ENCODE results near the gene NT5C2. TPM values are rescaled to one million over a fixed set of nuclear protein-coding genes. Genes with fewer than 3 reads are reported as not detected.
"Not testable (repeated sequence)": the region's sequence is repeated elsewhere in the genome, so short reads cannot be mapped to it uniquely, and the experiment has no call there.

Gene NT5C2
- total and polyA plus RNA-seq, 2 donors (not counting 1 experiment from before 2014, with no cell fraction given), result 38.6 to 80.8 TPM

- 100% methylated on average over 1 of the region's 1 CpG for WGBS (ENCODE audit: insufficient coverage)
- H3K4me2 ChIP-seq (replicated peaks; ENCODE audit: low read depth, low read length, poor library complexity, severe bottlenecking), result no peak overlapping the region
- no peak overlapping the region for H2AFZ ChIP-seq (ENCODE audit: insufficient read depth, low read depth, low read length, poor library complexity, severe bottlenecking)
- no peaks in the 10 kb centered on the region for H3K36me3 ChIP-seq (replicated peaks in 1 of 2; ENCODE audit: control extremely low read depth in 1 of 2, control insufficient read depth in 1 of 2, extremely low read depth in 1 of 2, insufficient read depth in 2 of 2, low read length in 1 of 2)
- no peaks in the 10 kb centered on the region for H3K27me3 Mint-ChIP-seq
- no peak for TF ChIP-seq CTCF (IDR thresholded peaks at IDR 0.05)
- no peak for TF ChIP-seq EZH2 (IDR thresholded peaks at IDR 0.05; ENCODE audit: borderline replicate concordance, insufficient read depth, low read depth, low read length, poor library complexity, severe bottlenecking)
- no peaks in the 10 kb centered on the region for H3K4me1 ChIP-seq (ENCODE audit: control insufficient read depth in 2 of 2, insufficient read depth in 2 of 2, low read length in 2 of 2)
- H3K27ac Mint-ChIP-seq, result no peak overlapping the region
- H3K79me2 ChIP-seq (ENCODE audit: control insufficient read depth, insufficient read depth, low read length), result no peaks in the 10 kb centered on the region
- no peak overlapping the region for H3K27ac ChIP-seq (ENCODE audit: low read length in 2 of 2)
- ATAC-seq (ENCODE audit: low read depth), result no peak
- no peaks in the 10 kb centered on the region for H3K4me1 Mint-ChIP-seq
- no peak overlapping the region for H3K4me3 Mint-ChIP-seq
- no peak overlapping the region for H3K4me3 ChIP-seq (ENCODE audit: control extremely low read depth in 1 of 5, extremely low read depth in 1 of 5, insufficient read depth in 1 of 5, low read depth in 2 of 5, low read length in 4 of 5)
- no peak for DNase-seq
- peaks cover 0 to 26% (median 17%) of the 10 kb centered on the region in 3 donors for H3K9me3 ChIP-seq (ENCODE audit: control extremely low read depth in 1 of 3, control insufficient read depth in 2 of 3, insufficient read depth in 1 of 3, low read length in 2 of 3)
- no peaks in the 10 kb centered on the region for H4K20me1 ChIP-seq (ENCODE audit: control insufficient read depth, insufficient read depth, low read length, poor library complexity, severe bottlenecking)
- peaks cover 9% of the 10 kb centered on the region for H3K9me3 Mint-ChIP-seq (ENCODE audit: insufficient read depth)
- POLR2A ChIA-PET, result no interaction called here
- H3K9ac ChIP-seq (ENCODE audit: low read length), result no peak overlapping the region
- H3K27me3 ChIP-seq (replicated peaks in 1 of 4; ENCODE audit: control extremely low read depth in 1 of 4, control insufficient read depth in 3 of 4, insufficient read depth in 4 of 4, low read length in 3 of 4), result no peaks in the 10 kb centered on the region
- CTCF ChIA-PET, result interaction anchor here (1.0 to 2.8 kb wide), 3 partner anchors 11 to 17 kb away, joined by 3 to 11 read pairs (median 6); no protein-coding TSS in a partner anchor
- intact Hi-C loops (cut with micrococcal nuclease), result no loop called here
Measured at GRCh38 chr10:103227416-103227815, 34.3 kb upstream of the NT5C2 start.

GRCh38 chr10:103225939-103226338 is 32.9 kb upstream of the NT5C2 start:
- H3K27me3 ChIP-seq (replicated peaks in 1 of 4; ENCODE audit: control extremely low read depth in 1 of 4, control insufficient read depth in 3 of 4, insufficient read depth in 4 of 4, low read length in 3 of 4), result no peaks in the 10 kb centered on the region
- H3K9me3 Mint-ChIP-seq (ENCODE audit: insufficient read depth), result peaks cover 12% of the 10 kb centered on the region
- peaks cover 0 to 26% (median 17%) of the 10 kb centered on the region in 3 donors for H3K9me3 ChIP-seq (ENCODE audit: control extremely low read depth in 1 of 3, control insufficient read depth in 2 of 3, insufficient read depth in 1 of 3, low read length in 2 of 3)
- intact Hi-C loops (cut with micrococcal nuclease), result no loop called here
- H3K4me1 Mint-ChIP-seq, result no peaks in the 10 kb centered on the region
- no peaks in the 10 kb centered on the region for H4K20me1 ChIP-seq (ENCODE audit: control insufficient read depth, insufficient read depth, low read length, poor library complexity, severe bottlenecking)
- CTCF ChIA-PET, result no interaction called here
- no peaks in the 10 kb centered on the region for H3K36me3 ChIP-seq (replicated peaks in 1 of 2; ENCODE audit: control extremely low read depth in 1 of 2, control insufficient read depth in 1 of 2, extremely low read depth in 1 of 2, insufficient read depth in 2 of 2, low read length in 1 of 2)
- no peak overlapping the region for H3K27ac Mint-ChIP-seq
- no peaks in the 10 kb centered on the region for H3K27me3 Mint-ChIP-seq
- H3K79me2 ChIP-seq (ENCODE audit: control insufficient read depth, insufficient read depth, low read length), result no peaks in the 10 kb centered on the region
- DNase-seq (no peak), ATAC-seq (ENCODE audit: low read depth) (no peak)
- H3K27ac ChIP-seq (ENCODE audit: low read length in 2 of 2), result no peak overlapping the region
- no peak overlapping the region for H3K9ac ChIP-seq (ENCODE audit: low read length)
- H3K4me1 ChIP-seq (ENCODE audit: control insufficient read depth in 2 of 2, insufficient read depth in 2 of 2, low read length in 2 of 2), result no peaks in the 10 kb centered on the region
- H2AFZ ChIP-seq (ENCODE audit: insufficient read depth, low read depth, low read length, poor library complexity, severe bottlenecking), result no peak overlapping the region
- POLR2A ChIA-PET, result no interaction called here
- no peak overlapping the region for H3K4me3 Mint-ChIP-seq
- no peak overlapping the region for H3K4me3 ChIP-seq (ENCODE audit: control extremely low read depth in 1 of 5, extremely low read depth in 1 of 5, insufficient read depth in 1 of 5, low read depth in 2 of 5, low read length in 4 of 5)
- TF ChIP-seq EZH2 (IDR thresholded peaks at IDR 0.05; ENCODE audit: borderline replicate concordance, insufficient read depth, low read depth, low read length, poor library complexity, severe bottlenecking) (no peak), CTCF (IDR thresholded peaks at IDR 0.05) (no peak)
- no peak overlapping the region for H3K4me2 ChIP-seq (replicated peaks; ENCODE audit: low read depth, low read length, poor library complexity, severe bottlenecking)

GRCh38 chr10:103224721-103225120 is 31.6 kb upstream of the NT5C2 start:
- peaks cover 0 to 26% (median 17%) of the 10 kb centered on the region in 3 donors for H3K9me3 ChIP-seq (ENCODE audit: control extremely low read depth in 1 of 3, control insufficient read depth in 2 of 3, insufficient read depth in 1 of 3, low read length in 2 of 3)
- H3K36me3 ChIP-seq (replicated peaks in 1 of 2; ENCODE audit: control extremely low read depth in 1 of 2, control insufficient read depth in 1 of 2, extremely low read depth in 1 of 2, insufficient read depth in 2 of 2, low read length in 1 of 2); CTCF ChIA-PET; DNase-seq; H3K27ac Mint-ChIP-seq; H4K20me1 ChIP-seq (ENCODE audit: control insufficient read depth, insufficient read depth, low read length, poor library complexity, severe bottlenecking); H3K4me1 ChIP-seq (ENCODE audit: control insufficient read depth in 2 of 2, insufficient read depth in 2 of 2, low read length in 2 of 2); H3K27me3 Mint-ChIP-seq; intact Hi-C loops (cut with micrococcal nuclease); H3K9ac ChIP-seq (ENCODE audit: low read length); H3K4me2 ChIP-seq (replicated peaks; ENCODE audit: low read depth, low read length, poor library complexity, severe bottlenecking); H3K79me2 ChIP-seq (ENCODE audit: control insufficient read depth, insufficient read depth, low read length); H3K4me3 Mint-ChIP-seq; POLR2A ChIA-PET; H3K4me3 ChIP-seq (ENCODE audit: control extremely low read depth in 1 of 5, extremely low read depth in 1 of 5, insufficient read depth in 1 of 5, low read depth in 2 of 5, low read length in 4 of 5); H2AFZ ChIP-seq (ENCODE audit: insufficient read depth, low read depth, low read length, poor library complexity, severe bottlenecking); ATAC-seq (ENCODE audit: low read depth); H3K27me3 ChIP-seq (replicated peaks in 1 of 4; ENCODE audit: control extremely low read depth in 1 of 4, control insufficient read depth in 3 of 4, insufficient read depth in 4 of 4, low read length in 3 of 4); H3K4me1 Mint-ChIP-seq; H3K27ac ChIP-seq (ENCODE audit: low read length in 2 of 2): not testable (repeated sequence)
- WGBS (ENCODE audit: insufficient coverage), result 33% methylated on average over 5 of the region's 5 CpGs
- H3K9me3 Mint-ChIP-seq (ENCODE audit: insufficient read depth), result peaks cover 12% of the 10 kb centered on the region

Data from B cell (primary cell).